B cell (primary cell): ENCODE measurements around the gene FBXL13. TPM values are rescaled to one million over a fixed set of nuclear protein-coding genes. Genes with fewer than 3 reads are reported as not detected.

Experiments used
- ATAC-seq: fragments of 200-7000 bp; cut with Tn5 transposase; one replicate; pipeline ENCODE4 v1.10.0; 2021; ENCODE audit warnings: low read depth, mild to moderate bottlenecking, moderate number of reproducible peaks, moderate library complexity
- CTCF ChIA-PET: fragments of 350-600 bp; sonication (Branson Sonifier 250); formaldehyde crosslinking; loops from one replicate; lab custom pipeline; 2021; ENCODE audit warnings: antibody characterized with exemption, inconsistent platforms; lab: Charles Lee
- POLR2A ChIA-PET: fragments of 350-600 bp; sonication (Branson Sonifier 250); formaldehyde crosslinking; loops from one replicate; lab custom pipeline; 2021; ENCODE audit warnings: antibody characterized with exemption; lab: Charles Lee
- DNase-seq: peaks from one replicate; pipeline ENCODE4 v3.0.0; 2013
- H2AFZ ChIP-seq: 2 replicates; pipeline ENCODE4 v1.6.1; 2012; ENCODE audit warnings: mild to moderate bottlenecking, low read depth, low read length; ENCODE audit not compliant: insufficient read depth, poor library complexity, severe bottlenecking
- H3K27ac ChIP-seq, 2 donors: 1 replicate in 1 of 2; 2 replicates in 1 of 2; pipeline ENCODE4 v1.5.1; 2012 to 2013; ENCODE audit warnings: low read length in 2 of 2, mild to moderate bottlenecking in 2 of 2, moderate library complexity in 1 of 2
- H3K27me3 ChIP-seq, 4 experiments: fragments of 200-600 bp in 1 of 4; sonication (generic) in 1 of 4; replicated peaks in 1 of 4; 1 replicate in 2 of 4; 2 replicates in 2 of 4; pipeline versions ENCODE4 v1.6.1 to v1.7.0; 2013 to 2016; ENCODE audit warnings: low read length in 3 of 4, mild to moderate bottlenecking in 2 of 4, mixed read lengths in 1 of 4, moderate library complexity in 1 of 4; ENCODE audit not compliant: insufficient read depth in 4 of 4, control insufficient read depth in 3 of 4; ENCODE audit errors: control extremely low read depth in 1 of 4
- H3K36me3 ChIP-seq, 2 experiments: replicated peaks in 1 of 2; 1 replicate in 1 of 2; 2 replicates in 1 of 2; pipeline versions ENCODE4 v1.6.1 to v1.7.1; 2013; ENCODE audit warnings: low read length in 1 of 2; ENCODE audit not compliant: insufficient read depth in 2 of 2, control insufficient read depth in 1 of 2; ENCODE audit errors: control extremely low read depth in 1 of 2, extremely low read depth in 1 of 2
- H3K4me1 ChIP-seq, 2 donors: fragments of 200-600 bp in 1 of 2; sonication (generic) in 1 of 2; 1 replicate in 1 of 2; 2 replicates in 1 of 2; pipeline versions ENCODE4 v1.5.1 to v1.6.1; 2013 to 2017; ENCODE audit warnings: low read length in 2 of 2; ENCODE audit not compliant: control insufficient read depth in 2 of 2, insufficient read depth in 2 of 2
- H3K4me2 ChIP-seq: replicated peaks from 2 replicates; pipeline ENCODE3; 2012; ENCODE audit warnings: mild to moderate bottlenecking, low read depth, low read length; ENCODE audit not compliant: poor library complexity, severe bottlenecking
- H3K4me3 ChIP-seq, 5 experiments: fragments of 200-600 bp in 1 of 5; sonication (generic) in 1 of 5; 1 replicate in 3 of 5; 2 replicates in 2 of 5; pipeline versions ENCODE4 v1.5.1 to v1.7.0; 2011 to 2016; ENCODE audit warnings: low read length in 4 of 5, mild to moderate bottlenecking in 4 of 5, low read depth in 2 of 5, control low read depth in 1 of 5, moderate library complexity in 1 of 5; ENCODE audit not compliant: insufficient read depth in 1 of 5; ENCODE audit errors: control extremely low read depth in 1 of 5, extremely low read depth in 1 of 5
- H3K79me2 ChIP-seq: fragments of 200-600 bp; sonication (generic); one replicate; pipeline ENCODE4 v1.6.0; 2016; ENCODE audit warnings: low read length; ENCODE audit not compliant: control insufficient read depth, insufficient read depth
- H3K9ac ChIP-seq: fragments of 200-600 bp; sonication (generic); 2 replicates; pipeline ENCODE4 v1.6.1; 2017; ENCODE audit warnings: mild to moderate bottlenecking, low read length, moderate library complexity
- H3K9me3 ChIP-seq, 3 donors: one replicate each; pipeline versions ENCODE4 v1.6.1 to v1.7.1; 2013; ENCODE audit warnings: low read length in 2 of 3; ENCODE audit not compliant: control insufficient read depth in 2 of 3, insufficient read depth in 1 of 3; ENCODE audit errors: control extremely low read depth in 1 of 3
- H4K20me1 ChIP-seq: 2 replicates; pipeline ENCODE4 v1.6.0; 2012; ENCODE audit warnings: mild to moderate bottlenecking, low read length; ENCODE audit not compliant: insufficient read depth, control insufficient read depth, poor library complexity, severe bottlenecking
- H3K27ac Mint-ChIP-seq: one replicate; pipeline ENCODE4 v1.8.0; 2021; ENCODE audit warnings: mixed read lengths
- H3K27me3 Mint-ChIP-seq: one replicate; pipeline ENCODE4 v1.8.0; 2021; ENCODE audit warnings: mixed read lengths
- H3K4me1 Mint-ChIP-seq: one replicate; pipeline ENCODE4 v1.8.0; 2021; ENCODE audit warnings: mixed read lengths
- H3K4me3 Mint-ChIP-seq: one replicate; pipeline ENCODE4 v1.8.0; 2021; ENCODE audit warnings: mixed read lengths
- H3K9me3 Mint-ChIP-seq: one replicate; pipeline ENCODE4 v1.8.0; 2022; ENCODE audit warnings: mixed read lengths; ENCODE audit not compliant: insufficient read depth
- CTCF ChIP-seq: fragments of 200-600 bp; IDR thresholded peaks from one replicate; pipeline ENCODE4 v1.8.0; 2022; ENCODE audit warnings: antibody characterized with exemption, mild to moderate bottlenecking
- EZH2 ChIP-seq: IDR thresholded peaks from 2 replicates; pipeline ENCODE4 v1.6.1; 2012; ENCODE audit warnings: borderline replicate concordance, low read depth, mild to moderate bottlenecking, moderate library complexity, low read length; ENCODE audit not compliant: insufficient read depth, poor library complexity, severe bottlenecking
- WGBS: methylation state at CpG from one replicate; pipeline ENCODE4 v1.1.5; 2013; ENCODE audit warnings: missing lambda C conversion rate; ENCODE audit not compliant: insufficient coverage; 5-methylcytosine and 5-hydroxymethylcytosine counted together
- intact Hi-C: fragments of 100-400 bp; cut with micrococcal nuclease; formaldehyde crosslinking; loops from one replicate; pipeline ENCODE4 v1.10.0; 2022
- polyA plus RNA-seq: library from polyadenylated mRNA; depleted of rRNA; stranded (reverse); fragments of >200 nt; gene quantifications from 2 replicates; pipeline ENCODE4 v1.2.3, GENCODE V29; 2012
- total RNA-seq, 2 donors: library from RNA; stranded (reverse); fragments of 120-200 nt in 1 of 2; gene quantifications; 1 replicate in 1 of 2; 2 replicates in 1 of 2; pipeline versions ENCODE4 v1.2.3 to v1.2.4, GENCODE V29; 2013 to 2022

Gene FBXL13
- total and polyA plus RNA-seq, 2 donors (not counting 1 experiment from before 2014, with no cell fraction given): 0.22 to 4.0 TPM

GRCh38 chr7:102933763-102934162, 140.8 kb downstream of the FBXL13 start:
- Histone ChIP-seq H4K20me1 (no peaks in the 10 kb centered on the region), H3K79me2 (no peaks in the 10 kb centered on the region), H3K4me3 (no peak overlapping the region), H3K4me1 (no peaks in the 10 kb centered on the region), H3K4me2 (no peak overlapping the region), H3K9ac (no peak overlapping the region), H3K9me3 (no peaks in the 10 kb centered on the region), H3K27me3 (no peaks in the 10 kb centered on the region), H3K27ac (no peak overlapping the region), H2AFZ (no peak overlapping the region), H3K36me3 (no peaks in the 10 kb centered on the region)
- DNase-seq: no peak
- Mint-ChIP-seq H3K4me3 (no peak overlapping the region), H3K27me3 (no peaks in the 10 kb centered on the region), H3K27ac (no peak overlapping the region), H3K4me1 (no peaks in the 10 kb centered on the region), H3K9me3 (no peaks in the 10 kb centered on the region)
- 98% methylated on average over 13 of the region's 15 CpGs for WGBS
- ChIA-PET POLR2A (no interaction called here), CTCF (no interaction called here)
- intact Hi-C loops: no loop called here
- ATAC-seq: no peak
- no peak for TF ChIP-seq CTCF
- TF ChIP-seq EZH2: no peak

DNA sequence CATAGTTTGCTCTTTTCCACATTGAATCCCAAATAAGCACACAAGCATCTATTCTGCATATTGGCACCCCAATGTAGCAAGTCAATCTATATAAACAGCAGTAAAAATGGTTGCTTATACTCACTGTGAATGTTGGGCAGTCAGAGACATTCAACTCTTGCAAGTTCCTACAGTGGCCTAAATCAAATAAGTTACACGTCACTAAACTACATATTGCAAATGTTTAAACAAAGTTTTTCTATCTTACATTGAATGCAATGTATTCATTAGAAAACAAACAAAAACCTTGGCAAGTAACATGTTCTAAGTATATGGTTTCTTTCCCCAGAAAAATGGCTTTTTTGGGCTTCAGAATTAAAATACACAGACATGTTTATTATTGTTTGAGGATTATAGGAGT, 142.8 kb downstream of the FBXL13 start:
- CTCF ChIA-PET: no interaction called here
- POLR2A ChIA-PET: no interaction called here
- no peaks in the 10 kb centered on the region for H3K9me3 ChIP-seq
- DNase-seq (no peak), ATAC-seq (no peak)
- no peaks in the 10 kb centered on the region for H3K79me2 ChIP-seq
- no peak overlapping the region for H3K9ac ChIP-seq
- intact Hi-C loops: no loop called here
- WGBS: no CpG with 5 or more reads among the region's 1 CpG
- H3K27ac Mint-ChIP-seq: no peak overlapping the region
- H3K4me3 ChIP-seq: no peak overlapping the region
- H3K4me1 Mint-ChIP-seq: no peaks in the 10 kb centered on the region
- no peaks in the 10 kb centered on the region for H3K27me3 Mint-ChIP-seq
- no peak overlapping the region for H3K4me2 ChIP-seq
- no peak overlapping the region for H3K27ac ChIP-seq
- no peak overlapping the region for H3K4me3 Mint-ChIP-seq
- no peak for TF ChIP-seq CTCF
- TF ChIP-seq EZH2: no peak
- H3K27me3 ChIP-seq: no peaks in the 10 kb centered on the region
- no peak overlapping the region for H2AFZ ChIP-seq
- H3K9me3 Mint-ChIP-seq: no peaks in the 10 kb centered on the region
- no peaks in the 10 kb centered on the region for H3K36me3 ChIP-seq
- H3K4me1 ChIP-seq: no peaks in the 10 kb centered on the region
- no peaks in the 10 kb centered on the region for H4K20me1 ChIP-seq
